WTC11 (cell line): ENCODE measurements around the gene RFC1.

ENCODE experiments used
- CBFB ChIP-seq: sonication (generic); formaldehyde crosslinking; IDR thresholded peaks from 2 replicates; pipeline ENCODE4 v1.8.1; 2022; ENCODE audit warnings: mild to moderate bottlenecking, low read depth, missing genetic modification reagents
- CTCF ChIP-seq: fragments of 200-600 bp; IDR thresholded peaks from 2 replicates; pipeline ENCODE4 v1.8.0; 2022; ENCODE audit warnings: antibody characterized with exemption
- JUN ChIP-seq: sonication (generic); formaldehyde crosslinking; IDR thresholded peaks from 2 replicates; pipeline ENCODE4 v1.8.0; 2023; ENCODE audit warnings: mild to moderate bottlenecking, missing genetic modification reagents
- KAT7 ChIP-seq: sonication (generic); formaldehyde crosslinking; IDR thresholded peaks from 2 replicates; pipeline ENCODE4 v1.8.1; 2023; ENCODE audit warnings: missing genetic modification reagents, mild to moderate bottlenecking, borderline replicate concordance
- NR1H2 ChIP-seq: sonication (generic); formaldehyde crosslinking; IDR thresholded peaks from 2 replicates; pipeline ENCODE4 v1.9.0; 2021; ENCODE audit warnings: mild to moderate bottlenecking, moderate library complexity, missing genetic modification reagents
- SMAD3 ChIP-seq: sonication (generic); formaldehyde crosslinking; IDR thresholded peaks from 2 replicates; pipeline ENCODE4 v1.8.0; 2022; ENCODE audit warnings: missing genetic modification reagents, mild to moderate bottlenecking, borderline replicate concordance
- TCF7 ChIP-seq: sonication (generic); formaldehyde crosslinking; IDR thresholded peaks from 2 replicates; pipeline ENCODE4 v1.8.0; 2022; ENCODE audit warnings: mild to moderate bottlenecking, low read depth, missing genetic modification reagents, moderate library complexity
- TP53 ChIP-seq: sonication (generic); formaldehyde crosslinking; IDR thresholded peaks from 2 replicates; pipeline ENCODE4 v1.8.1; 2023; ENCODE audit warnings: mild to moderate bottlenecking, missing genetic modification reagents
- TF ChIP-seq, protein P1 (sequence below): sonication (generic); formaldehyde crosslinking; IDR thresholded peaks from 2 replicates; pipeline ENCODE4 v1.8.0; 2022; ENCODE audit warnings: mild to moderate bottlenecking, missing genetic modification reagents
- TF ChIP-seq, protein P2 (sequence below): sonication (generic); formaldehyde crosslinking; IDR thresholded peaks from 2 replicates; pipeline ENCODE4 v1.8.1; 2023; ENCODE audit warnings: mild to moderate bottlenecking, missing genetic modification reagents

DNA sequence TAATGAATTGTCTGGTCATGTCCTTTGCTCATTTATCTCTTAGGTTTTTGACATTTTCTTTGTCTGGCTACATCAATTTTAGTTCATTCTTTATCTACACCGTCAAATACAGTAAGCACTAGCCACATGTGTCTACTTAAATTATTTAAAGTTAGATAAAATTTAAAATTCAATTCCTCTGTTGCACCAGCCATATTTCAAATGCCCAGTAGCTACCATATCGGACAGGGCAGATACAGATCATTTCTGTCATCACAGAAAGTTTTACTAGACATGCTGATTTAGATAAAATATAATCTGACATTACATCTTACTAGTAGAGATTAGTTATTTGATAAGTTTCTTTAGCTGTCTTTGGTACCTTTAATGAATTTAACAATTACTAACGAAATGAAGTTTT, 122.7 kb downstream of the RFC1 start:
- TF ChIP-seq TCF7 (CRISPR knock-in tag) (no peak), CTCF (no peak), JUN (CRISPR knock-in tag) (no peak), SMAD3 (no peak), KAT7 (CRISPR knock-in tag) (no peak), CBFB (CRISPR knock-in tag) (no peak), NR1H2 (no peak), TP53 (CRISPR knock-in tag) (no peak)
- TF ChIP-seq, protein P1, sequence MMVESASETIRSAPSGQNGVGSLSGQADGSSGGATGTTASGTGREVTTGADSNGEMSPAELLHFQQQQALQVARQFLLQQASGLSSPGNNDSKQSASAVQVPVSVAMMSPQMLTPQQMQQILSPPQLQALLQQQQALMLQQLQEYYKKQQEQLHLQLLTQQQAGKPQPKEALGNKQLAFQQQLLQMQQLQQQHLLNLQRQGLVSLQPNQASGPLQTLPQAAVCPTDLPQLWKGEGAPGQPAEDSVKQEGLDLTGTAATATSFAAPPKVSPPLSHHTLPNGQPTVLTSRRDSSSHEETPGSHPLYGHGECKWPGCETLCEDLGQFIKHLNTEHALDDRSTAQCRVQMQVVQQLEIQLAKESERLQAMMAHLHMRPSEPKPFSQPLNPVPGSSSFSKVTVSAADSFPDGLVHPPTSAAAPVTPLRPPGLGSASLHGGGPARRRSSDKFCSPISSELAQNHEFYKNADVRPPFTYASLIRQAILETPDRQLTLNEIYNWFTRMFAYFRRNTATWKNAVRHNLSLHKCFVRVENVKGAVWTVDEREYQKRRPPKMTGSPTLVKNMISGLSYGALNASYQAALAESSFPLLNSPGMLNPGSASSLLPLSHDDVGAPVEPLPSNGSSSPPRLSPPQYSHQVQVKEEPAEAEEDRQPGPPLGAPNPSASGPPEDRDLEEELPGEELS, result no peak
- TF ChIP-seq, protein P2, sequence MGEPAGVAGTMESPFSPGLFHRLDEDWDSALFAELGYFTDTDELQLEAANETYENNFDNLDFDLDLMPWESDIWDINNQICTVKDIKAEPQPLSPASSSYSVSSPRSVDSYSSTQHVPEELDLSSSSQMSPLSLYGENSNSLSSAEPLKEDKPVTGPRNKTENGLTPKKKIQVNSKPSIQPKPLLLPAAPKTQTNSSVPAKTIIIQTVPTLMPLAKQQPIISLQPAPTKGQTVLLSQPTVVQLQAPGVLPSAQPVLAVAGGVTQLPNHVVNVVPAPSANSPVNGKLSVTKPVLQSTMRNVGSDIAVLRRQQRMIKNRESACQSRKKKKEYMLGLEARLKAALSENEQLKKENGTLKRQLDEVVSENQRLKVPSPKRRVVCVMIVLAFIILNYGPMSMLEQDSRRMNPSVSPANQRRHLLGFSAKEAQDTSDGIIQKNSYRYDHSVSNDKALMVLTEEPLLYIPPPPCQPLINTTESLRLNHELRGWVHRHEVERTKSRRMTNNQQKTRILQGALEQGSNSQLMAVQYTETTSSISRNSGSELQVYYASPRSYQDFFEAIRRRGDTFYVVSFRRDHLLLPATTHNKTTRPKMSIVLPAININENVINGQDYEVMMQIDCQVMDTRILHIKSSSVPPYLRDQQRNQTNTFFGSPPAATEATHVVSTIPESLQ, result no peak
